ENCODE data around the gene RAD9A. TPM values are rescaled to one million over a fixed set of nuclear protein-coding genes. Genes with fewer than 3 reads are reported as not detected.

RAD9A gene
- total and polyA plus RNA-seq, 9 of the 15 experiments (the other 6 are each of a cell fraction or from before 2014, with no cell fraction given), result 1.4 to 41.2 (median 16.1) TPM

DNA sequence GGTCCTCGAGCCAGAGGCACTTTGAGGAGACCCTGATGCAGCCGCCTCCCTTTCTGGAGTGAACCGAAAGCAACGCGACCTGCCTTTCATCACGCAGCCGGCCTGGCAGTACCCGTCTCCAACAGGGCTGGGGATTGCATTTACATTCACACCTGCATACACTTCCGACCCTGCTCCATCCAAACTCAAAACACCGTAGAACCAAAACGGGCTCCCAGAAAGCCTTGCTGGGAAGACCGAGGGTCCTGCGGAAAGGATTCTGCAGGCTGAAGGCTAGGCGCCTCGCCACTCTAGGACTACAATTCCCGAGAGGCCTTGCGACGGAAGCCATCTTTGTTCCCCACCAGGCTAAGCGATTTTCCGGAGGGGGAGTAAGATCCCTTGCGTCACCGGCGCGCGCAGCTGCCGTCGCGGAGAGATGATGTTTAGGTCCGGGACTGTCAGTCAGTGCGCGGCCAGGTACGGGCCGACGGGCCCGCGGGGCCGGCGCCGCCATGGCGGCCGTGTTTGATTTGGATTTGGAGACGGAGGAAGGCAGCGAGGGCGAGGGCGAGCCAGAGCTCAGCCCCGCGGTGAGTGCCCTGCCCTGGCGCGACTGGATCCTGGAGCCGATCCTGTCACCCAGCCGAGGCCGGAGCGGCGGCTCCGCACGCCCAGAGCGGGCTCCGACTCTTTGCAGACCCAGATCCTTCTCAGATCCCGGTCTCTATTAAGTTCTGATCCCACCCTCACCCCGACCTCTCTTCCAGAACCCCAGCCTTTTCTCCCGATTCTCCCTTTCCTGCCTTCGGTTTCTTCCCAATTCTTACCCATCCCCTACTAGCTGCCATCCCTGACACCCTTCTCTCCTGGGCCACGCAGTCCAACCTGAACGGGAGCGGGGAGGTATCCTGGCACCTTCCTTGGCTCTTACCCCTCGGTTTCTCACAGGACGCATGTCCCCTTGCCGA, 36.5 kb downstream of the RAD9A start, which contains the start of gene RPS6KB2 (continued):
- TF ChIP-seq FOXO4 (CRISPR knock-in tag; IDR thresholded peaks at IDR 0.05) (no peak), NFATC3 (IDR thresholded peaks at IDR 0.05) (no peak), SFPQ (IDR thresholded peaks at IDR 0.05; ENCODE audit: low read depth, low read length) (no peak), CCAR2 (IDR thresholded peaks at IDR 0.05; ENCODE audit: low read depth, low read length) (no peak), ZNF224 (CRISPR knock-in tag; IDR thresholded peaks at IDR 0.05) (no peak), U2AF1 (optimal IDR thresholded peaks at IDR 0.05; ENCODE audit: low read depth, low read length) (no peak), GATAD2A (IDR thresholded peaks at IDR 0.05) (no peak)
- TF ChIP-seq, protein P1, sequence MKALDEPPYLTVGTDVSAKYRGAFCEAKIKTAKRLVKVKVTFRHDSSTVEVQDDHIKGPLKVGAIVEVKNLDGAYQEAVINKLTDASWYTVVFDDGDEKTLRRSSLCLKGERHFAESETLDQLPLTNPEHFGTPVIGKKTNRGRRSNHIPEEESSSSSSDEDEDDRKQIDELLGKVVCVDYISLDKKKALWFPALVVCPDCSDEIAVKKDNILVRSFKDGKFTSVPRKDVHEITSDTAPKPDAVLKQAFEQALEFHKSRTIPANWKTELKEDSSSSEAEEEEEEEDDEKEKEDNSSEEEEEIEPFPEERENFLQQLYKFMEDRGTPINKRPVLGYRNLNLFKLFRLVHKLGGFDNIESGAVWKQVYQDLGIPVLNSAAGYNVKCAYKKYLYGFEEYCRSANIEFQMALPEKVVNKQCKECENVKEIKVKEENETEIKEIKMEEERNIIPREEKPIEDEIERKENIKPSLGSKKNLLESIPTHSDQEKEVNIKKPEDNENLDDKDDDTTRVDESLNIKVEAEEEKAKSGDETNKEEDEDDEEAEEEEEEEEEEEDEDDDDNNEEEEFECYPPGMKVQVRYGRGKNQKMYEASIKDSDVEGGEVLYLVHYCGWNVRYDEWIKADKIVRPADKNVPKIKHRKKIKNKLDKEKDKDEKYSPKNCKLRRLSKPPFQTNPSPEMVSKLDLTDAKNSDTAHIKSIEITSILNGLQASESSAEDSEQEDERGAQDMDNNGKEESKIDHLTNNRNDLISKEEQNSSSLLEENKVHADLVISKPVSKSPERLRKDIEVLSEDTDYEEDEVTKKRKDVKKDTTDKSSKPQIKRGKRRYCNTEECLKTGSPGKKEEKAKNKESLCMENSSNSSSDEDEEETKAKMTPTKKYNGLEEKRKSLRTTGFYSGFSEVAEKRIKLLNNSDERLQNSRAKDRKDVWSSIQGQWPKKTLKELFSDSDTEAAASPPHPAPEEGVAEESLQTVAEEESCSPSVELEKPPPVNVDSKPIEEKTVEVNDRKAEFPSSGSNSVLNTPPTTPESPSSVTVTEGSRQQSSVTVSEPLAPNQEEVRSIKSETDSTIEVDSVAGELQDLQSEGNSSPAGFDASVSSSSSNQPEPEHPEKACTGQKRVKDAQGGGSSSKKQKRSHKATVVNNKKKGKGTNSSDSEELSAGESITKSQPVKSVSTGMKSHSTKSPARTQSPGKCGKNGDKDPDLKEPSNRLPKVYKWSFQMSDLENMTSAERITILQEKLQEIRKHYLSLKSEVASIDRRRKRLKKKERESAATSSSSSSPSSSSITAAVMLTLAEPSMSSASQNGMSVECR (CRISPR knock-in tag; IDR thresholded peaks at IDR 0.05), result peak; percentile 66; the same call in 1 of the 2 replicates
- TF ChIP-seq, protein P2, sequence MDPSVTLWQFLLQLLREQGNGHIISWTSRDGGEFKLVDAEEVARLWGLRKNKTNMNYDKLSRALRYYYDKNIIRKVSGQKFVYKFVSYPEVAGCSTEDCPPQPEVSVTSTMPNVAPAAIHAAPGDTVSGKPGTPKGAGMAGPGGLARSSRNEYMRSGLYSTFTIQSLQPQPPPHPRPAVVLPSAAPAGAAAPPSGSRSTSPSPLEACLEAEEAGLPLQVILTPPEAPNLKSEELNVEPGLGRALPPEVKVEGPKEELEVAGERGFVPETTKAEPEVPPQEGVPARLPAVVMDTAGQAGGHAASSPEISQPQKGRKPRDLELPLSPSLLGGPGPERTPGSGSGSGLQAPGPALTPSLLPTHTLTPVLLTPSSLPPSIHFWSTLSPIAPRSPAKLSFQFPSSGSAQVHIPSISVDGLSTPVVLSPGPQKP (CRISPR knock-in tag; IDR thresholded peaks at IDR 0.05), result no peak
